DOHH2 (cell line): ENCODE data around the gene ABLIM1.

Experiments used
- H3F3A ChIP-seq: fragments of 200-600 bp; sonication (generic), shearing (Covaris generic); 2 replicates; pipeline ENCODE4 v1.6.0; 2016; ENCODE audit warnings: antibody characterized with exemption, mild to moderate bottlenecking; ENCODE audit not compliant: control insufficient read depth, insufficient read depth
- H3K27ac ChIP-seq: fragments of 200-600 bp; sonication (generic); 2 replicates; pipeline ENCODE4 v1.5.1; 2014; ENCODE audit warnings: low read depth, mild to moderate bottlenecking, low read length, moderate library complexity
- H3K27me3 ChIP-seq: fragments of 200-600 bp; sonication (generic); 2 replicates; pipeline ENCODE4 v1.6.1; 2014; ENCODE audit warnings: mild to moderate bottlenecking, low read length, mixed read lengths; ENCODE audit not compliant: control insufficient read depth
- H3K36me3 ChIP-seq: fragments of 200-600 bp; sonication (generic); 2 replicates; pipeline ENCODE4 v1.6.1; 2014; ENCODE audit warnings: mild to moderate bottlenecking, low read length, moderate library complexity, mixed read lengths; ENCODE audit not compliant: control insufficient read depth
- H3K4me1 ChIP-seq: fragments of 200-600 bp; sonication (generic); 2 replicates; pipeline ENCODE4 v1.6.1; 2014; ENCODE audit warnings: mild to moderate bottlenecking, low read length, mixed read lengths; ENCODE audit not compliant: control insufficient read depth
- H3K4me2 ChIP-seq: fragments of 200-600 bp; sonication (generic); 2 replicates; pipeline ENCODE4 v1.6.0; 2014; ENCODE audit warnings: mild to moderate bottlenecking, low read length, moderate library complexity
- H3K4me3 ChIP-seq: fragments of 200-600 bp; sonication (generic); 2 replicates; pipeline ENCODE4 v1.5.1; 2014; ENCODE audit warnings: mild to moderate bottlenecking, low read length, mixed read lengths
- H3K79me2 ChIP-seq: fragments of 200-600 bp; sonication (generic); 2 replicates; pipeline ENCODE4 v1.6.1; 2014; ENCODE audit warnings: mild to moderate bottlenecking, low read length, mixed read lengths; ENCODE audit not compliant: control insufficient read depth
- H3K9me2 ChIP-seq: fragments of 200-600 bp; sonication (generic); replicated peaks from 2 replicates; pipeline ENCODE4 v1.6.1; 2014; ENCODE audit warnings: mild to moderate bottlenecking, low read length, mixed read lengths; ENCODE audit not compliant: control insufficient read depth
- H3K9me3 ChIP-seq: fragments of 200-600 bp; sonication (generic); 2 replicates; pipeline ENCODE4 v1.6.1; 2014; ENCODE audit warnings: antibody characterized with exemption, low read length, mixed read lengths; ENCODE audit not compliant: control insufficient read depth, insufficient read depth
- H4K20me1 ChIP-seq: fragments of 200-600 bp; sonication (generic); 2 replicates; pipeline ENCODE4 v1.6.0; 2014; ENCODE audit warnings: low read depth, mild to moderate bottlenecking, antibody characterized with exemption, low read length, moderate library complexity; ENCODE audit not compliant: control insufficient read depth, insufficient read depth
- CTCF ChIP-seq: fragments of 200-600 bp; sonication (generic); IDR thresholded peaks from one replicate; pipeline ENCODE4 v1.5.1; 2014; ENCODE audit warnings: antibody characterized with exemption, mild to moderate bottlenecking, low read depth, low read length; ENCODE audit not compliant: poor library complexity, severe bottlenecking
- EZH2phosphoT487 ChIP-seq: fragments of 200-600 bp; sonication (generic); IDR thresholded peaks from 2 replicates; pipeline ENCODE4 v1.6.1; 2017; ENCODE audit warnings: borderline replicate concordance, mild to moderate bottlenecking, antibody characterized with exemption, low read length, moderate library complexity, mixed read lengths

Gene ABLIM1

GRCh38 chr10:114501650-114502049, 156.4 kb downstream of the ABLIM1 start:
- Histone ChIP-seq H3K4me2 (no peak overlapping the region), H3F3A (peaks cover 33% of the 10 kb centered on the region), H3K4me3 (no peak overlapping the region), H3K36me3 (peaks cover 9% of the 10 kb centered on the region; the same call in 1 of the 2 replicates), H3K9me2 (no peaks in the 10 kb centered on the region), H3K4me1 (peaks cover 76% of the 10 kb centered on the region), H3K9me3 (no peaks in the 10 kb centered on the region), H3K79me2 (peaks cover 78% of the 10 kb centered on the region), H3K27me3 (no peaks in the 10 kb centered on the region), H3K27ac (no peak overlapping the region), H4K20me1 (no peaks in the 10 kb centered on the region)
- TF ChIP-seq EZH2phosphoT487 (no peak), CTCF (no peak)

- Histone ChIP-seq H3K36me3 (peaks cover 14% of the 10 kb centered on the region), H3K79me2 (peaks cover 75% of the 10 kb centered on the region), H3K27me3 (no peaks in the 10 kb centered on the region), H3K9me2 (no peaks in the 10 kb centered on the region), H3F3A (peaks cover 38% of the 10 kb centered on the region), H3K4me3 (peak overlapping the region; percentile 73), H4K20me1 (no peaks in the 10 kb centered on the region), H3K4me1 (peaks cover 76% of the 10 kb centered on the region), H3K9me3 (no peaks in the 10 kb centered on the region), H3K4me2 (peak overlapping the region; percentile 88), H3K27ac (peak overlapping the region; percentile 100)
- TF ChIP-seq CTCF = no peak
Observed at GRCh38 chr10:114500643-114501042, 157.4 kb downstream of the ABLIM1 start.

GRCh38 chr10:114499630-114500190, 158.4 kb downstream of the ABLIM1 start:
- Histone ChIP-seq H3K27me3 (no peaks in the 10 kb centered on the region), H3K4me1 (peaks cover 79% of the 10 kb centered on the region), H3K36me3 (peaks cover 23% of the 10 kb centered on the region), H3K9me3 (no peaks in the 10 kb centered on the region), H3K79me2 (peaks cover 75% of the 10 kb centered on the region), H3K27ac (peak overlapping the region; percentile 100), H3F3A (peaks cover 38% of the 10 kb centered on the region), H4K20me1 (no peaks in the 10 kb centered on the region), H3K4me2 (peak overlapping the region; percentile 88), H3K4me3 (peak overlapping the region; percentile 73), H3K9me2 (no peaks in the 10 kb centered on the region)
- no peak for TF ChIP-seq EZH2phosphoT487
- TF ChIP-seq CTCF = no peak
